Stimulated activated naive CD8-positive, alpha-beta T cell treated with anti-CD3 and anti-CD28 coated beads, Interleukin-15, Interleukin-2, amounts not matched to agents 100 ng/mL and 50 ng/mL, for 24 hours (primary cell): ENCODE results near the gene VWCE.

Experiments used
- H3K27ac Mint-ChIP-seq: one replicate; pipeline ENCODE4 v1.8.0; 2021; ENCODE audit warnings: mild to moderate bottlenecking, mixed read lengths
- H3K27me3 Mint-ChIP-seq: one replicate; pipeline ENCODE4 v1.8.0; 2021; ENCODE audit warnings: mixed read lengths
- H3K36me3 Mint-ChIP-seq: one replicate; pipeline ENCODE4 v1.8.0; 2021; ENCODE audit warnings: low read depth, mixed read lengths
- H3K4me1 Mint-ChIP-seq: one replicate; pipeline ENCODE4 v1.8.0; 2021; ENCODE audit warnings: low read depth, mixed read lengths
- H3K4me3 Mint-ChIP-seq: one replicate; pipeline ENCODE4 v1.8.0; 2021; ENCODE audit warnings: mild to moderate bottlenecking, mixed read lengths
- H3K9me3 Mint-ChIP-seq: one replicate; pipeline ENCODE4 v1.8.0; 2021; ENCODE audit warnings: mixed read lengths

The VWCE gene

DNA sequence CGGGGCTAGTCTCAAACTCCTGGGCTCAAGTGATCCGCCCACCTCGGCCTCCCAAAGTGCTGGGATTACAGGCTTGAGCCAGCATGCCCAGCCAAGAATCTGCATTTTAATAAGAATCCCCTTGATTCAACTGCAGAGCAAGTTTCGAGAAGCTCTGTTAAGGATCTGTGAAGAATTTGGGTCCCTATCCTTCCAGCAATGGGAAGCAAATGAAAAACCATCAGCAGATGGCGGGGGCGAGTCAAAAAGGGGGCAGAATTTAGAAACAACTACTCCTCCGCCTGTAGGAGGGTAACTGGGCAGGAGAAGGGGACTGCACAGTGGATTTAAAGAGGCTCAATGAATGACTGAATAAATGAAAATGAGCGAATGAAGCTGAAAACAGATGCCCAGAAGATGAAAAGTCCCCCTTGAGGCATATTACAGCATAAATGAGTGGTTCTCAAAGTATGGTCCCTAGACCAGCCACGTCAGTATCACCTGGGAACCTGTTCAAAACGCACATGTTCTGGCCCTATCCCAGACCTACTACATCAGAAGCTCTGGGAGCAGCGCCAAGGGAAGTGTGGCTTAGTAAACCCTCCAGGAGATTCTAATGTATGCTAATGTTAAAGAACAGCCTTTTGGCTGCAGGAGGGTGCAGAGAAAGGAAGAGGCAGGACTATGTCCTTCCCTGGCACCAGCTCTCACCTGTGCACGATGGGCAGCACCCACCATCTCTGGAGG lies 15.0 kb downstream of the VWCE start:
- Mint-ChIP-seq H3K9me3 (no peaks in the 10 kb centered on the region), H3K36me3 (peaks cover 48% of the 10 kb centered on the region), H3K4me1 (no peaks in the 10 kb centered on the region), H3K27ac (no peak overlapping the region), H3K27me3 (no peaks in the 10 kb centered on the region), H3K4me3 (no peak overlapping the region)

DNA sequence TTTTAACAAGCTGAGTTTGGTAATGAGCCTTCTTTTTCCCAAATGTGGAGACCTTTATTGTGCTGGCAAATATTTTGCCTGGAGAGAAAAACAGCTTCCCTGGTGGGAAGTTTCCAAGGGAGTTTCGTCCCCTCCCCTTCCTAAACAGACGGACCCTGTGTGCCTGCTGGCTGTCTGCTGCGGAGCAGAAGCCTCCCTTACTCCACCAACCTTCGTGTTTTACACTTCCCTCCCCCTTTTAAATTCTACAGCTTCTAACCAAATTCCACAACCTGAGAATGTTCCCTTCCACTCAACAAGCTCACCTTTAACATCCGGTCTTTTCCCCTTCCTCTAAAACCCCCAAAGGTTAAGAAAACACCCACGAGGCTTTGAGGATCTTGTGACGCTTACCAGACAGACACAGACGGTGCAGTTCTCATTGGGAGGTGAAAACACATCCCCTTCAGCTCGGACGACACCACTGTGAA lies 17.1 kb downstream of the VWCE start:
- Mint-ChIP-seq H3K9me3 (no peaks in the 10 kb centered on the region), H3K27ac (no peak overlapping the region), H3K27me3 (no peaks in the 10 kb centered on the region), H3K4me3 (no peak overlapping the region), H3K4me1 (no peaks in the 10 kb centered on the region), H3K36me3 (peaks cover 30% of the 10 kb centered on the region)

DNA sequence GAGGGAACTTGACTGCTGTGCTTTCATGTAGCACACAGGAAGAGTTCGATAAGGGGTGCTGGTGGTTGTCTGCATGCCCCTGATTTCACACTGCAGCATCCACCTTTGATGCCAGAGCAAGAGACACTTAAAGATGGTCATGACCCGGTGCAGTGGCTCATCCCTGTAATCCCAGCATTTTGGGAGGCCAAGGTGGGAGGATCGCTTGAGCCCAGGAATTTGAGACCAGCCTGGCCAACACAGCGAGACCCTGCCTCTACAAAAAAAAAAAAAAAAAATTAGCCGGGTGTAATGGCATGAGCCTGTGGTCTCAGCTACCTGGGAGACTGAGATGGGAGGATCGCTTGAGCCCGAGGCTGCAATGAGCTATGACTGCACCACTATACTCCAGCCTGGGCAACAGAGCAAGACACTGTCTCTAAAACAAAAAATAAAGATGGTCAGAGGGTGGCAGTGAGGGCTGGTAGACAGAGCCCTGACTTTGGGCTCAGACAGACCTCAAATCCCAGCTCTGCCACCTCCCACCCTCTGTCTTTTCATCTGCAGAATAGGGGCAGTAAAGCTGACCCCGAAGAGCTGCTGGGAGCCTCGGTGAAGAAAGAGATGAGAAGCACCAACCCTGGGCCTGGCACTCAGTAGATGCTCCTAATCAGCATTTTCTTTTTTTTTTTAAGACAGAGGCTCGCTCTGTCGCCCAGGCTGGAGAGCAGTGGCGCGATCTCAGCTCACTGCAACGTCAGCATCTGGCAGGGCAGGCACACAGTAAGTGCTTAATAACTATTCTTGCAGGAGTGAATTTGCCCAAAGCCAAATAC lies 17.7 kb downstream of the VWCE start:
- no peaks in the 10 kb centered on the region for H3K27me3 Mint-ChIP-seq
- peaks cover 30% of the 10 kb centered on the region for H3K36me3 Mint-ChIP-seq
- no peak overlapping the region for H3K27ac Mint-ChIP-seq
- H3K9me3 Mint-ChIP-seq, result no peaks in the 10 kb centered on the region
- no peaks in the 10 kb centered on the region for H3K4me1 Mint-ChIP-seq
- H3K4me3 Mint-ChIP-seq, result no peak overlapping the region

DNA sequence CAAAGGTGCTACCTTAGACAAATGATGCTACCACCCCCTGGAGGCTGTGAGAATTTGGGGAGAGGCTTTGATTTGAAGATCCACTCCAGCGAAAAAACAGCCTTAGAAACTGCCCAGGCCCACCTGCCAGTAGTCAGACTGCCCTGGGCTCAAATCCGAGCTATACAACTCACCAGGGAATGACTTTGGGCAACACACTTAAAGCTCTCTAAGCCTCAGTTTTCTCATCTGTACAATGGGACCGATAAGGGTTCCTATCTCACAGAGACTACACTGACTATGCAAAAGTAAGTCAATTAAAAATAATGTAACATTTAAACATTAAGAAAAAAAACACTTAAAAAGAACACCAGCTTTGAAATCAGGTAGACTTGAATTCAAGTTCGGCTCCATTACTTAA lies 19.9 kb downstream of the VWCE start:
- Mint-ChIP-seq H3K27me3 (no peaks in the 10 kb centered on the region), H3K4me3 (no peak overlapping the region), H3K27ac (no peak overlapping the region), H3K4me1 (no peaks in the 10 kb centered on the region), H3K36me3 (peaks cover 15% of the 10 kb centered on the region), H3K9me3 (no peaks in the 10 kb centered on the region)

DNA sequence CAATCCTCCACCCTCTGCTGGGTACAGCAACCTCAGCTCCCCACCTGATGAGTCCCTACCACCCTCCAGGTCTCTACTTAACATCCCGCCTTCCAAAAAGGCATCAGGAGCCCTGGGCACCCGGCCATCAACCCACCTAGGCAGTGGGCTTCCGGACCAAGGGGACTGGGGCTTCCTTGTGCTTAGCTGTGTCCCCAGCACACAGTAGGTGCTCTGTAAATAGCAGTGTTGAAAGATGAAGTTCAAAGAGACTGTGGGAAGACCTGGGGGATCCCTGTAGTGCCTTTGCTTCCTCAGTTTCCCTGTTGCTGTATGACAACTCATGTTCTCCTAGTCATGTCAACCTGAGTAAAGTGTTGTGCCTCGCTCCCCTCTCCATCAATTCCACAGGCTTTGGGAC lies 21.0 kb downstream of the VWCE start:
- Mint-ChIP-seq H3K27ac (no peak overlapping the region), H3K36me3 (peaks cover 6% of the 10 kb centered on the region), H3K4me3 (no peak overlapping the region), H3K27me3 (no peaks in the 10 kb centered on the region), H3K9me3 (no peaks in the 10 kb centered on the region), H3K4me1 (no peaks in the 10 kb centered on the region)

DNA sequence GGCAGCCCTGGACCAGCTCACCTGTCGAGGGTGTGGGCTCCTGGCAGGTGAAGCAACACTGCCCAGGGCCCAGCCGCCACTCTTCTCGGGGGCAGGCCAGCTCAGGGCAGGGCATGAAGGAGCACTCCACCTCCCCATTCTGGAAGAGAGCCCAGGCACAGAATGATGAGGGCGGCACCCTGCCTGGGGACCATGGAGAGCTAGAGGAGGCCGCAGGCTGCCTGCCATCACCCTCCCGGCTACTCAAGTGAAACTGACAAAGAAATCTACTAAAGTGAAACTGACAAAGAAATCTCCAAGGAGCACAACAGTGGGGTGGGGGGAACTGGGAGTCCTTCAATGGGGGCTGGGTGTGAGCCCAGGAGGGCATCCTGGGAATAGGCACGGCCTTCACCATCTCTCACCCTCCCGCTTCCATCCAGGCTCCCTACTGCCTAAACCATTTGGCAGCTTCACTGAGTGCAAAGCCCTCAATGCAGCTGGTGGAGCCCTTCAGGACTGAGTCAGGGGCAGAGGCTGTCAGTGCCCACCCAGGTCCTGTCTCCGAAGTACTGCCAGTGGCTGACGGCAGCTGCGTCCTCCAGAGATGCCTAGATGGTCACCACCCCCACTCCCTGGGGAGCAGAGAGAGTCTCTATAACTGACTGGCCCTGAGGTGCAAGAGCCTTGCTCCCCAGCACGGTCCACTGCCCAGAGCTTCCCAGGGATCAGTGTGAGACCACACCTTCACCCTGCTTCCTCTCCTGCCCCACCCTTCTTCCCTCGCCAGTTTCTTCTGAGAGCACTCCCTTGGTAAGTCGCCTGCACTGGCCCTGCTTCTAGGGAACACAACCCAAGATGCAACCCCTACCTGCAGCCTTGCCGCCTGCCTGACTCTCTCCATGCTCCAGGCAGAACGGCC lies 21.7 kb downstream of the VWCE start:
- H3K4me1 Mint-ChIP-seq, result no peaks in the 10 kb centered on the region
- no peak overlapping the region for H3K27ac Mint-ChIP-seq
- H3K27me3 Mint-ChIP-seq, result no peaks in the 10 kb centered on the region
- peaks cover 5% of the 10 kb centered on the region for H3K36me3 Mint-ChIP-seq
- no peaks in the 10 kb centered on the region for H3K9me3 Mint-ChIP-seq
- H3K4me3 Mint-ChIP-seq, result no peak overlapping the region

DNA sequence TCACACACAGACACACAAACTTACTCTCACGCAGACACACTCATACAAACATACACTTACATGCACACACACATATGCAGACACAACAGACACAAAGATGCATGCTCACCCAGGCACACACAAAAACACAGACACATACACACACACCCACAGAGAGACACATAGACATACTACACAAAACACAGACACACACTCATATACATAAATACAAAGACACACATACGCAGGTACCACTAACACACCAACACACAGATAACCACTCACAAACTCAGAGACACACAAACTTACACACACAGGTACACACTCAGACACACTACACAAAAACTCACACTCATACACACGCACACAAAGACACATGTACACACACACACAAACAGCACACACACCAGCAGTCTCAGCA lies 22.4 kb downstream of the VWCE start:
- Mint-ChIP-seq H3K27me3 (no peaks in the 10 kb centered on the region), H3K4me3 (no peak overlapping the region), H3K9me3 (no peaks in the 10 kb centered on the region), H3K4me1 (no peaks in the 10 kb centered on the region), H3K36me3 (no peaks in the 10 kb centered on the region), H3K27ac (no peak overlapping the region)

DNA sequence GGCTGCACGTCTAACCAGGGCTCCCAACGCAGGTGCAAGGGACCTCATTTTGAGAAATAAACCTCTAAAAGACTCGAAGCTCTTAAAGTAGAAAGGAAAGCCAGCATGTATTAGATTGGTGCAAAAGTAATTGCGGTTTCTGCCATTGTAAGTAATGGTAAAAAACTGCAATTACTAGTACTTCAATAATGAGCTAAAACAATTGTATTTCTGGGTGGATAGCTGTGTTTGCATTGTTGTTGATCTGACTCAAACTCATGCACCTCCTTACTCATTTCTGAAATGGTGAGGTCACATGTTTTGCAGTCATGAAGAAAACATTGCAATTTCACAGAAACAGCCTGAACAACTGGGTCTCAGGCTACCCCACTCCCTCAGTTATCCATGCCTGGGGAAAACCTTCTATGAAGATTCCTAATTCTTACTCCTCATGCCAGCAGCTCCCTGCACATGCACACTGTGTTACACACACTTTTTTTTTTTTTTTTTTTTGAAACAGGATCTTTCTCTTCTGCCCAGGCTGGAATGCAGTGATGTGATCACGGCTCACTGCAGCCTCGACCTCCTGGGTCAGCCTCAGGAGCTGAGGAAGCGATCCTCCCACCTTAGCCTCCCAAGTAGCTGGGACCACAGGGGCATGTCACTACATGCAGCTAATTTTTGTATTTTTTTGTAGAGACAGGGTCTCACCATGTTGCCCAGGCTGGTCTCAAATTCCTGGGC lies 24.6 kb downstream of the VWCE start:
- Mint-ChIP-seq H3K4me3 (no peak overlapping the region), H3K9me3 (no peaks in the 10 kb centered on the region), H3K36me3 (peaks cover under 1% of the 10 kb centered on the region), H3K27ac (no peak overlapping the region), H3K4me1 (no peaks in the 10 kb centered on the region), H3K27me3 (no peaks in the 10 kb centered on the region)

DNA sequence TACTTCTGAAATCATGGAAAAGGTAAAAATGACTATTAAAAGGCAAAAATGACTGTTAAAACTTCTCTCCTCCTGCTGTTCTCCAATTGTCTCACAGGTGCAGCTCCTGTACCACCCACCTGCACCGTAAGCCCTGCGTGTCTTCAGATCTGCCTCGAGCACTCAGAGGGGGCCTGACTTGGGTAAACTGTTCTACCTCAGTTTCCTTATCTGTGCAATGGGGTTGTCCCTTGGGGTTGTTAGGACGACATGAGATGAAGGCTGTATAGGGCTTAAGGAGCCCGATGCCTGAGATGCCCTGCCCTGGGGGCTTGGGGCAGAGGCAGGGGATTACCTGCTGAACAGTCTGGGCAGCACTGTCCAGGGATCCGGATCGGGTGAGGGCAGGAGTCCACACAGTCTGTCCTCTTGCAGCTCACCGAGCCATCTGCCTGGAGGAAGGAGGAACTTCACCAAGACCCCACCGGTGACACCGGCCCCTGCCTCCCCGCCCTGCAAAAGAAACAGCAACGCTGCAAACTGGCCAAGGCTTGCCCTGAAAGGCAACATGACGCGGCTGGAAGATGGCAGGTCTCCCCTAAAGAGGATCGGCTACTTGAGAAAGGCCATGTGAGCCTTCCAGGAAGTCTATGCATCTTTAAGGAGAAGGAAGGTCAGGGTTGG lies 26.4 kb downstream of the VWCE start:
- Mint-ChIP-seq H3K9me3 (no peaks in the 10 kb centered on the region), H3K27me3 (no peaks in the 10 kb centered on the region)

DNA sequence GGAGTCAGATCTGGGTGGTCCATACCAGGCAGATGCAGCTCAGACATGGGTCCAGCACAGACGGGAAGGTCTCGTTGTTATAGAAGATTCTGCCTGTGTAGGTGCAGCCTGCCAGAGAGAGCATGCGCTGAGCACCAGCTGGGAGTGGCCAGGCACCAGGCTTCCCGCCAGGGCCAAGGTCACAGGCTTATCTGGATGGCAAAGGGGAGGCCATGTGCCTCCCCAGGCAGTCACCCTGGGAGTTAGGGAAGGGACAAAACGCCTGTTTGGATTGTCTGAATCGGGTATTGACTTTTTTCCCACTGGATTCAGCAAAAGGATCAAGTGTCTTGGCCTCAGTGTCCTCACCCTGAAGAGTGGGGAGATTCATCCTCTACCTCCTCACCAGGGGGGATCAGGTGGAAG lies 27.7 kb downstream of the VWCE start:
- no peaks in the 10 kb centered on the region for H3K9me3 Mint-ChIP-seq
- peaks cover 17% of the 10 kb centered on the region for H3K36me3 Mint-ChIP-seq
- no peaks in the 10 kb centered on the region for H3K27me3 Mint-ChIP-seq
- H3K27ac Mint-ChIP-seq, result no peak overlapping the region
- H3K4me1 Mint-ChIP-seq, result no peaks in the 10 kb centered on the region
- no peak overlapping the region for H3K4me3 Mint-ChIP-seq

More for the DNA sequence above, 26.4 kb downstream of the VWCE start:
- Mint-ChIP-seq H3K36me3 (peaks cover 12% of the 10 kb centered on the region), H3K27ac (no peak overlapping the region), H3K4me1 (no peaks in the 10 kb centered on the region), H3K4me3 (no peak overlapping the region)

DNA sequence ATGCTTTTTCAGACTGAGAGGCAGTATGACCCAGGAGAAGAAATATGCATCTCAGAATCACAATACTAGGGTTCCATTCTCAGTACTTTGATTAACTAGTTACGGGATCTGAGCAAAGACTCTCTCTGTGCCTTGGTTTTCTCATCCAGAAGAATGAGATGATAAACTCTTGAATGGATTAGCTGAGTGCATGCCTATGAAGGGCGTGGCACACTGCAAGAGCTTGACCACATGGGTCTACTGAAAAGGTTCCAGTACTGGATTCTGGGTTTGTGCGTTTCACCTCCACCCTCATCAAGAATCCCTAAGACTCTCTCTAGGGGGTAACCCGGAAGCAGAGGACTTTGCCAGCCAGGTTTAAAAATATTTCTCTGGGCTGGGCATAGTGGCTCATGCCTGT lies 28.5 kb downstream of the VWCE start:
- Mint-ChIP-seq H3K27me3 (no peaks in the 10 kb centered on the region), H3K4me3 (no peak overlapping the region), H3K36me3 (peaks cover 17% of the 10 kb centered on the region), H3K9me3 (no peaks in the 10 kb centered on the region), H3K4me1 (no peaks in the 10 kb centered on the region), H3K27ac (no peak overlapping the region)

DNA sequence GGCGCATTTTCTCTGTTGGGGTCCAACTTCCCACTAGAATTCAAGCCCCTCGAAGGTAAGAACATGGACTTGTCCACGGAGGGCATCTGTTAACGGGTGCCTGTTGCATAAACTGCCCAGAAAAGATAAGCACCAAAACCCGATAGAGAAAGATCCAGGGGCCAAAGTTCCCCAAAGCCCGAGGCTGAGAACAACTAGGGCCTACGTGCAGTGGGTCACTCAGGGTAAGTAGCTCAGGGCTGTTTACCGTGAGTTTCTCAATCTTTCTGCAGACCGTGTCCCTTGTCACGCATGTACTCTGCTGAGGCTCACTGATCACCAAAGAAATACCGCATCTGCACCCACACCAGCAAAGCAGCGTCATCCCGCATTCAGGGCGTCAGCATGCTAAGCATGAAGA lies 29.8 kb downstream of the VWCE start:
- no peak overlapping the region for H3K4me3 Mint-ChIP-seq
- H3K9me3 Mint-ChIP-seq, result no peaks in the 10 kb centered on the region
- H3K27ac Mint-ChIP-seq, result no peak overlapping the region
- H3K4me1 Mint-ChIP-seq, result no peaks in the 10 kb centered on the region
- H3K36me3 Mint-ChIP-seq, result peaks cover 17% of the 10 kb centered on the region
- no peaks in the 10 kb centered on the region for H3K27me3 Mint-ChIP-seq

DNA sequence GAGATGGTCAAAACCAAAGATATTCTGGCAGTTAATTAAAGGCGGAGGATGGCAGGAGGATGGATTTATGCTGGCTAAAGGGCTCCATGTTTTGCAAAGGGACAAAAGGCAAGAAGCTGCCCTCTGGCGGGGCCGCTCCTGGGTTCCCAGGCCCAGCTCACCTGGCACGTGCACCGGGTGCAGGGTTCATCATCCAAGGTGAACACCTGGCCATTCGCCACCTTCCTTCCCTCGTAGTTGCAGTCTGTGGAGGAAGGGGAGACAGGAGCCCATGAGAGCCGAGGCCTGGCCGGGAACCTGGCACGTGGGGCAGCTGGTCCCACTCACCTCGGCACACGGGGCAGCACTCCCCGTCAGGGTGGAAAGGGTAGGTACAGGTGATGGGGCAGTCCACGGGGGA lies 30.3 kb downstream of the VWCE start:
- Mint-ChIP-seq H3K9me3 (no peaks in the 10 kb centered on the region), H3K27ac (no peak overlapping the region), H3K27me3 (no peaks in the 10 kb centered on the region), H3K4me1 (no peaks in the 10 kb centered on the region), H3K4me3 (no peak overlapping the region), H3K36me3 (peaks cover 17% of the 10 kb centered on the region)

DNA sequence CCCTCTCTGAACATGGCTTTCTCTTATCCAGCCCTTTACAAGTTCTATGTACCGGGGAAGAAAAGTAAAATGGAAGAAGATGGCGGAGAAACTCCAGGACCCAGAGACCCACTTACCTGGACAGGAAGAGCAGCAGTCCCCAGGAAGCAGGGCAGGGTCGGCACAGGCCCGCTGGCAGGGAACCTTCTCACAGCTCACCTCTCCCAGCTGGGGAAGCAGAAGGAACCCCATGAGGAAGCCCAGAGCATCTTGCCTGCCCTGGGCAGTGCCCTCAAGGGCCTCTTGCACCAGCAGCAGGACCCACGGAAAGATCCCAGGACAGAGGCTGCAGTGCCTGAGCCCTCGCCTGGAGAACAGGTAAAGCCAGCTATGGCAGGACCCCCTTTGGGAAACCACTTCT lies 30.7 kb downstream of the VWCE start:
- peaks cover 17% of the 10 kb centered on the region for H3K36me3 Mint-ChIP-seq

More for the DNA sequence above, 30.7 kb downstream of the VWCE start:
- Mint-ChIP-seq H3K4me3 (no peak overlapping the region), H3K27ac (no peak overlapping the region), H3K27me3 (no peaks in the 10 kb centered on the region), H3K4me1 (no peaks in the 10 kb centered on the region), H3K9me3 (no peaks in the 10 kb centered on the region)
